CD4-positive, alpha-beta T cell (primary cell): Measurements from ENCODE around the gene SFTPD. TPM values are rescaled to one million over a fixed set of nuclear protein-coding genes. Genes with fewer than 3 reads are reported as not detected.
"Not testable (repeated sequence)": the region's sequence is repeated elsewhere in the genome, so short reads cannot be mapped to it uniquely, and the experiment has no call there.

Experiments used
- ATAC-seq: fragments of 200-7000 bp; cut with Tn5 transposase; one replicate; pipeline ENCODE4 v1.10.0; 2022; ENCODE audit warnings: mild to moderate bottlenecking; ENCODE audit not compliant: poor library complexity
- CTCF ChIA-PET: fragments of 350-600 bp; sonication (Branson Sonifier 250); formaldehyde crosslinking; loops from one replicate; lab custom pipeline; 2021; ENCODE audit warnings: antibody characterized with exemption, inconsistent platforms; lab: Charles Lee
- POLR2A ChIA-PET: fragments of 350-600 bp; sonication (Branson Sonifier 250); formaldehyde crosslinking; loops from one replicate; lab custom pipeline; 2021; ENCODE audit warnings: antibody characterized with exemption, inconsistent platforms; lab: Charles Lee
- DNase-seq, 14 experiments: peaks; one replicate each; pipeline ENCODE4 v3.0.0-alpha.2; 2013 to 2020; ENCODE audit warnings: mixed read lengths in 2 of 14
- H3K27ac ChIP-seq, 2 donors: one replicate each; pipeline versions ENCODE4 v1.5.1 to v1.7.0; 2013; ENCODE audit warnings: low read length in 2 of 2, low read depth in 1 of 2, mild to moderate bottlenecking in 1 of 2
- H3K27me3 ChIP-seq, 2 experiments: 1 replicate in 1 of 2; 2 replicates in 1 of 2; pipeline versions ENCODE4 v1.6.1 to v1.7.0; 2013; ENCODE audit warnings: low read length in 2 of 2, control low read depth in 1 of 2, mild to moderate bottlenecking in 1 of 2, moderate library complexity in 1 of 2; ENCODE audit not compliant: insufficient read depth in 2 of 2, control insufficient read depth in 1 of 2
- H3K36me3 ChIP-seq: one replicate; pipeline ENCODE4 v1.6.1; 2013; ENCODE audit warnings: low read length, control low read depth; ENCODE audit not compliant: insufficient read depth
- H3K4me1 ChIP-seq: one replicate; pipeline ENCODE4 v1.6.1; 2013; ENCODE audit warnings: low read length, control low read depth; ENCODE audit not compliant: insufficient read depth
- H3K4me3 ChIP-seq: one replicate; pipeline ENCODE4 v1.5.1; 2013; ENCODE audit warnings: mild to moderate bottlenecking, low read length, moderate library complexity
- H3K9me3 ChIP-seq, 2 experiments: 1 replicate in 1 of 2; 2 replicates in 1 of 2; pipeline versions ENCODE4 v1.6.1 to v1.7.0; 2013; ENCODE audit warnings: low read length in 2 of 2, mild to moderate bottlenecking in 2 of 2, control low read depth in 1 of 2, moderate library complexity in 1 of 2; ENCODE audit not compliant: control insufficient read depth in 1 of 2, insufficient read depth in 1 of 2
- H3K27ac Mint-ChIP-seq: one replicate; pipeline ENCODE4 v1.8.0; 2020; ENCODE audit warnings: mixed read lengths
- H3K27me3 Mint-ChIP-seq: one replicate; pipeline ENCODE4 v1.8.0; 2021; ENCODE audit warnings: mixed read lengths
- H3K36me3 Mint-ChIP-seq: one replicate; pipeline ENCODE4 v1.8.0; 2021; ENCODE audit warnings: low read depth, mixed read lengths
- H3K4me1 Mint-ChIP-seq: one replicate; pipeline ENCODE4 v1.8.0; 2021; ENCODE audit warnings: low read depth, mixed read lengths
- H3K4me3 Mint-ChIP-seq: one replicate; pipeline ENCODE4 v1.8.0; 2020; ENCODE audit warnings: mild to moderate bottlenecking, mixed read lengths
- H3K9me3 Mint-ChIP-seq: one replicate; pipeline ENCODE4 v1.8.0; 2020; ENCODE audit warnings: mixed read lengths
- intact Hi-C, 2 experiments: fragments of 100-400 bp; cut with DNase I in 1 of 2; cut with micrococcal nuclease in 1 of 2; formaldehyde crosslinking; loops; one replicate each; pipeline versions ENCODE4 v1.15.1 to v1.9.0; 2023 to 2025; cut with DNase I, micrococcal nuclease
- total RNA-seq, 174 experiments: library from RNA in 2 of 174; stranded (reverse) in 2 of 174; gene quantifications; one replicate each; pipeline ENCODE4 v1.2.3 and lab custom pipeline; 2021 to 2026
- TF ChIP-seq, protein P1 (sequence below): fragments of 200-600 bp; IDR thresholded peaks from one replicate; pipeline ENCODE4 v1.8.0; 2022; ENCODE audit warnings: antibody characterized with exemption, mild to moderate bottlenecking

SFTPD gene
- total RNA-seq, 2 experiments from 2014 or later = not detected

DNA sequence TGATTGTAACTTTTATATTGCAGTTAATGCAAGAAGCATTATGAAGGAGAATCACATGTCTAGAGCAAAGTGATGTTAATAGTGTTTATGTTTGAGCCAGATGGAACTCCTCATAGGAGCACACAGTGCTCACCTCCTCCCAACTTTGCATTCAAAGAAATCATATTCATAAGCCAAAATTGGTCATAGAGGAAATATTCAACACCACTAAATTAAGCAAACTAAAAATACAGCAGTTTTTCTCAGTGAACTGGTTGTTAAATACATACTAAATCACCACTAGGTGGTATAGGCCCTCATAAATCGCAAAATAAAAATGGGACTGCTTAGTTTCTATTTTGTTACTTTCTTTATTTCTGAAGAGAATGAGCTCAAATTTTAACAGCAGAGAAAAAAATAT lies 34.4 kb downstream of the SFTPD start:
- intact Hi-C loops = not testable (repeated sequence)

DNA sequence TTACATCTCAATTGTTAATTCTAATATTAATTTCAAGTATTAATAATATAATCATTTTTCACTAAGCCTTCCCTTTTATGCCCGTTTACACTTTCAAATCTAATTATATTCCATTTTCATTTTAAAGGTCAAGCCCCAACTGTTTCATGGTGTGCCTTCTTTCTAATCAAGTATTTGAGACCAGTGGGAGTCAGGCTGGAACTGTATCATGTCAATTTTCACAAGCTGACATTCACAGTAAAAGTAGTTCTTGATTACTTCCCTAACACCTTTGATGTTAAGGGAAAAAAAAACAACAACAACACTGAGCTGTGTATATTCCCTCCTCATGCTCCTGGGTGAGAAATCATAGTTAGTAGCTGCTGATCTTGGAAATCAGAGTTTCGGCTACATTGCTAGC lies 38.1 kb downstream of the SFTPD start:
- DNase-seq (no peak), ATAC-seq (no peak)
- CTCF ChIA-PET = no interaction called here
- Histone ChIP-seq H3K4me3 (no peak overlapping the region), H3K36me3 (no peaks in the 10 kb centered on the region), H3K4me1 (no peaks in the 10 kb centered on the region), H3K27ac (no peak overlapping the region), H3K9me3 (no peaks in the 10 kb centered on the region), H3K27me3 (peaks cover 0 to 7% of the 10 kb centered on the region in 2 experiments)
- POLR2A ChIA-PET = no interaction called here
- Mint-ChIP-seq H3K27me3 (peaks cover 39% of the 10 kb centered on the region), H3K9me3 (no peaks in the 10 kb centered on the region), H3K4me3 (no peak overlapping the region), H3K27ac (no peak overlapping the region), H3K36me3 (no peaks in the 10 kb centered on the region), H3K4me1 (no peaks in the 10 kb centered on the region)
- intact Hi-C loops = no loop called here
- TF ChIP-seq, protein P1, sequence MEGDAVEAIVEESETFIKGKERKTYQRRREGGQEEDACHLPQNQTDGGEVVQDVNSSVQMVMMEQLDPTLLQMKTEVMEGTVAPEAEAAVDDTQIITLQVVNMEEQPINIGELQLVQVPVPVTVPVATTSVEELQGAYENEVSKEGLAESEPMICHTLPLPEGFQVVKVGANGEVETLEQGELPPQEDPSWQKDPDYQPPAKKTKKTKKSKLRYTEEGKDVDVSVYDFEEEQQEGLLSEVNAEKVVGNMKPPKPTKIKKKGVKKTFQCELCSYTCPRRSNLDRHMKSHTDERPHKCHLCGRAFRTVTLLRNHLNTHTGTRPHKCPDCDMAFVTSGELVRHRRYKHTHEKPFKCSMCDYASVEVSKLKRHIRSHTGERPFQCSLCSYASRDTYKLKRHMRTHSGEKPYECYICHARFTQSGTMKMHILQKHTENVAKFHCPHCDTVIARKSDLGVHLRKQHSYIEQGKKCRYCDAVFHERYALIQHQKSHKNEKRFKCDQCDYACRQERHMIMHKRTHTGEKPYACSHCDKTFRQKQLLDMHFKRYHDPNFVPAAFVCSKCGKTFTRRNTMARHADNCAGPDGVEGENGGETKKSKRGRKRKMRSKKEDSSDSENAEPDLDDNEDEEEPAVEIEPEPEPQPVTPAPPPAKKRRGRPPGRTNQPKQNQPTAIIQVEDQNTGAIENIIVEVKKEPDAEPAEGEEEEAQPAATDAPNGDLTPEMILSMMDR = no peak

More for the DNA sequence above, 34.4 kb downstream of the SFTPD start:
- H3K9me3 ChIP-seq, H3K27ac ChIP-seq, H3K27me3 ChIP-seq, DNase-seq, H3K27ac Mint-ChIP-seq, ATAC-seq, H3K4me1 Mint-ChIP-seq, H3K9me3 Mint-ChIP-seq, H3K4me3 ChIP-seq, POLR2A ChIA-PET, H3K4me1 ChIP-seq, H3K36me3 Mint-ChIP-seq, H3K4me3 Mint-ChIP-seq, H3K36me3 ChIP-seq, CTCF ChIA-PET: not testable (repeated sequence)
- H3K27me3 Mint-ChIP-seq = peaks cover 26% of the 10 kb centered on the region

DNA sequence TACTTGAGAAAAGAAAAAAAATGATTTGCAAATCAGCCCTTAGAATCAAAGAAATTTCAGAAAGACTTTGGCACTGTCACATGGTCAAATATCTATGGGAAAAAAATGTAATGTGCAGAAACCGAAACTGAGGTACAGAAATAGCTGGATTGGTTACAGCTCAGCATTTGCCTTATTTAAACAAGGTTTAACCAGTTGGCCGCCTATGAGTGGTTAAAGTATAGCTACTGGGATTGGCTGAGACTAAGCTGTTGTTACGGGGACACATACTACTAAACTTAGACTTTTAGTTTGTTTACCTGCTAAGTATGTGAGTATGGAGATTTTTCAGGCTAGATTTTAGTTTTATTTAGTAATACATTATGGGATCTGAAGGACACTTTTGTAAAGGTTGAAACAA lies 38.6 kb downstream of the SFTPD start:
- no peaks in the 10 kb centered on the region for H3K36me3 ChIP-seq
- peaks cover 3 to 7% of the 10 kb centered on the region in 2 experiments for H3K27me3 ChIP-seq
- H3K4me1 ChIP-seq = peaks cover under 1% of the 10 kb centered on the region
- H3K4me3 ChIP-seq = no peak overlapping the region
- H3K4me3 Mint-ChIP-seq = no peak overlapping the region
- TF ChIP-seq, protein P1 = no peak
- no peaks in the 10 kb centered on the region for H3K36me3 Mint-ChIP-seq
- H3K27me3 Mint-ChIP-seq = peaks cover 43% of the 10 kb centered on the region
- DNase-seq = no peak
- no peak overlapping the region for H3K27ac Mint-ChIP-seq
- peaks cover 4% of the 10 kb centered on the region for H3K4me1 Mint-ChIP-seq
- H3K9me3 ChIP-seq = no peaks in the 10 kb centered on the region
- no peaks in the 10 kb centered on the region for H3K9me3 Mint-ChIP-seq
- CTCF ChIA-PET = no interaction called here
- ATAC-seq = no peak
- H3K27ac ChIP-seq = no peak overlapping the region
- POLR2A ChIA-PET = no interaction called here
- intact Hi-C loops = no loop called here
